Hepatocyte (in vitro differentiated cells): Measurements from ENCODE around the gene STXBP6. TPM values are rescaled to one million over a fixed set of nuclear protein-coding genes. Genes with fewer than 3 reads are reported as not detected.
A peak's percentile ranks its signal among the peaks of the same experiment; 100 is the strongest.

Experiments used
- DNase-seq: peaks from one replicate; pipeline ENCODE4 v3.0.0-alpha.2; 2016; ENCODE audit warnings: low spot score
- H2AFZ ChIP-seq: fragments of 200-600 bp; sonication (generic); 2 replicates; pipeline ENCODE4 v1.6.0; 2016; ENCODE audit warnings: antibody characterized with exemption, mild to moderate bottlenecking
- H3K27ac ChIP-seq: fragments of 200-600 bp; sonication (generic); 2 replicates; pipeline ENCODE4 v1.5.1; 2016; ENCODE audit warnings: mild to moderate bottlenecking
- H3K27me3 ChIP-seq: fragments of 200-600 bp; sonication (generic); 2 replicates; pipeline ENCODE4 v1.6.1; 2016
- H3K36me3 ChIP-seq: fragments of 200-600 bp; sonication (generic); replicated peaks from 2 replicates; pipeline ENCODE4 v1.5.1; 2016; ENCODE audit warnings: low read depth; ENCODE audit not compliant: insufficient read depth
- H3K4me1 ChIP-seq: fragments of 200-600 bp; sonication (generic); 2 replicates; pipeline ENCODE4 v1.5.1; 2016; ENCODE audit warnings: mild to moderate bottlenecking, moderate library complexity; ENCODE audit not compliant: insufficient read depth
- H3K4me2 ChIP-seq: fragments of 200-600 bp; sonication (generic); 2 replicates; pipeline ENCODE4 v1.6.0; 2016
- H3K4me3 ChIP-seq: fragments of 200-600 bp; sonication (generic); 2 replicates; pipeline ENCODE4 v1.5.1; 2016; ENCODE audit warnings: mild to moderate bottlenecking
- H3K79me2 ChIP-seq: fragments of 200-600 bp; sonication (generic); 2 replicates; pipeline ENCODE4 v1.6.0; 2017; ENCODE audit warnings: mild to moderate bottlenecking
- H3K9me2 ChIP-seq: fragments of 200-600 bp; sonication (generic); replicated peaks from 2 replicates; pipeline ENCODE4 v1.6.0; 2017; ENCODE audit warnings: mild to moderate bottlenecking; ENCODE audit not compliant: insufficient read depth
- H3K9me3 ChIP-seq: fragments of 200-600 bp; sonication (generic); 2 replicates; pipeline ENCODE4 v1.5.1; 2016; ENCODE audit warnings: low read depth, mild to moderate bottlenecking
- H4K20me1 ChIP-seq: fragments of 200-600 bp; sonication (generic); 2 replicates; pipeline ENCODE4 v1.6.0; 2016; ENCODE audit warnings: mild to moderate bottlenecking; ENCODE audit not compliant: insufficient read depth, poor library complexity, severe bottlenecking
- EZH2 ChIP-seq: fragments of 200-600 bp; sonication (generic); IDR thresholded peaks from 2 replicates; pipeline ENCODE4 v1.6.1; 2016; ENCODE audit warnings: antibody characterized with exemption, mild to moderate bottlenecking, borderline replicate concordance
- EZH2phosphoT487 ChIP-seq: fragments of 200-600 bp; sonication (generic); IDR thresholded peaks from one replicate; pipeline ENCODE4 v1.6.1; 2018; ENCODE audit warnings: antibody characterized with exemption, mild to moderate bottlenecking, low read depth, moderate library complexity; ENCODE audit not compliant: unreplicated experiment, severe bottlenecking
- WGBS: methylation state at CpG from one replicate; pipeline ENCODE4 v1.1.6; 2016; ENCODE audit warnings: low lambda C conversion rate; ENCODE audit errors: missing lambda C conversion rate; 5-methylcytosine and 5-hydroxymethylcytosine counted together
- polyA plus RNA-seq: library from polyadenylated mRNA; unstranded; fragments of >200 nt; fragmentation: Nextera tagmentation; extraction: Ambion mirVana; gene quantifications from 2 replicates; pipeline ENCODE4 v1.2.1, GENCODE V29; 2016
- total RNA-seq: library from RNA; depleted of rRNA; stranded (reverse); fragments of >200 nt; gene quantifications from 2 replicates; pipeline ENCODE4 v1.2.3, GENCODE V29; 2014
- TF ChIP-seq, protein P1 (sequence below): fragments of 200-600 bp; sonication (generic); IDR thresholded peaks from 2 replicates; pipeline ENCODE4 v1.5.1; 2016; ENCODE audit warnings: antibody characterized with exemption, mild to moderate bottlenecking; ENCODE audit not compliant: poor library complexity

STXBP6 gene
- total RNA-seq (34.1 and 48.8 TPM in 2 replicates), polyA plus RNA-seq (44.9 and 54.6 TPM in 2 replicates)

DNA sequence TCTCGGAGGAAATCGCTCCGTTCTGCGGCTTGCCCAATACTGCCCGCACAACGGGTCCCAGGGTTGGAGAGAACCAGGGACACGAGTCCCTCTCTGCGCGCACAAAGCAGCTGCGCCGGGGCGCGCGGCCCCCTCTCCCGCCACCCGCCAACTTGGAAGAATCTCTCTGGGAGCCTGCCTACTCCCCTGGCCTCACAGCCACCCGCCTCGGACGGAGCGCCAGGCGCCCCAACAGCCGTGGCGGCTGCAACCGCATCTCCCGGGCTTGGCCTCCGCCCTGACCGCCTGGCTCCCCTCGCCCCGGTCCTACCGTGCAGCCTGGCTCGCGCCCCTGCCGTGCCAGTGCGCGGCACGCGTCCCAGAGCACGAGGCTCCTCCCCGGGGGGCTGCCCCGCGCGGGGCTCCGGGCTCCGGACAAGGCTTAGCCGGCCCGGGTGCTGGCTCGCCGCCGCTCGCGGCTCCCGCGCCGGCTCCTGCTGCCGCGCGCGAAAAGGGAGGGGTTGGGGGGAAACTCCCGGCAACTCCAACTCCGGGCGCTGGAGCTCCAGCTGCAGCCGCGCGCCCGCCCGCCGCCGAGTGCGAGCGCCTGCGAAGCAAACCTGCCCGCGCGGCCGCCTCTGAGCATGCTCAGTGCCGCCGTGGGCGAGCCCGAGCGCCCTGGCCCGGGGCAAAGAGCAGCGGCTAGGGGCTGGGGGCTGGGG is at the start of gene STXBP6:
TSS of gene STXBP6 (minus strand) at position 580 of the 701 bp plus-strand sequence. CDS start 75,329 bp downstream, outside the sequence.
- Histone ChIP-seq H2AFZ (peak within 1 kb of the TSS; percentile 89), H3K36me3 (no peaks in the 10 kb centered on the region), H3K4me2 (peak within 1 kb of the TSS; percentile 99), H4K20me1 (no peaks in the 10 kb centered on the region), H3K27ac (peak within 1 kb of the TSS; percentile 83), H3K4me1 (peaks cover 15% of the 10 kb centered on the region), H3K27me3 (no peaks in the 10 kb centered on the region), H3K4me3 (peak within 1 kb of the TSS; percentile 95), H3K9me2 (no peaks in the 10 kb centered on the region), H3K9me3 (no peaks in the 10 kb centered on the region), H3K79me2 (peaks cover 40% of the 10 kb centered on the region)
- peak; percentile 91 for DNase-seq
- TF ChIP-seq, protein P1, sequence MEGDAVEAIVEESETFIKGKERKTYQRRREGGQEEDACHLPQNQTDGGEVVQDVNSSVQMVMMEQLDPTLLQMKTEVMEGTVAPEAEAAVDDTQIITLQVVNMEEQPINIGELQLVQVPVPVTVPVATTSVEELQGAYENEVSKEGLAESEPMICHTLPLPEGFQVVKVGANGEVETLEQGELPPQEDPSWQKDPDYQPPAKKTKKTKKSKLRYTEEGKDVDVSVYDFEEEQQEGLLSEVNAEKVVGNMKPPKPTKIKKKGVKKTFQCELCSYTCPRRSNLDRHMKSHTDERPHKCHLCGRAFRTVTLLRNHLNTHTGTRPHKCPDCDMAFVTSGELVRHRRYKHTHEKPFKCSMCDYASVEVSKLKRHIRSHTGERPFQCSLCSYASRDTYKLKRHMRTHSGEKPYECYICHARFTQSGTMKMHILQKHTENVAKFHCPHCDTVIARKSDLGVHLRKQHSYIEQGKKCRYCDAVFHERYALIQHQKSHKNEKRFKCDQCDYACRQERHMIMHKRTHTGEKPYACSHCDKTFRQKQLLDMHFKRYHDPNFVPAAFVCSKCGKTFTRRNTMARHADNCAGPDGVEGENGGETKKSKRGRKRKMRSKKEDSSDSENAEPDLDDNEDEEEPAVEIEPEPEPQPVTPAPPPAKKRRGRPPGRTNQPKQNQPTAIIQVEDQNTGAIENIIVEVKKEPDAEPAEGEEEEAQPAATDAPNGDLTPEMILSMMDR = no peak
- no peak for TF ChIP-seq EZH2
- TF ChIP-seq EZH2phosphoT487 = no peak
- 1% methylated on average over 68 of the region's 82 CpGs for WGBS

DNA sequence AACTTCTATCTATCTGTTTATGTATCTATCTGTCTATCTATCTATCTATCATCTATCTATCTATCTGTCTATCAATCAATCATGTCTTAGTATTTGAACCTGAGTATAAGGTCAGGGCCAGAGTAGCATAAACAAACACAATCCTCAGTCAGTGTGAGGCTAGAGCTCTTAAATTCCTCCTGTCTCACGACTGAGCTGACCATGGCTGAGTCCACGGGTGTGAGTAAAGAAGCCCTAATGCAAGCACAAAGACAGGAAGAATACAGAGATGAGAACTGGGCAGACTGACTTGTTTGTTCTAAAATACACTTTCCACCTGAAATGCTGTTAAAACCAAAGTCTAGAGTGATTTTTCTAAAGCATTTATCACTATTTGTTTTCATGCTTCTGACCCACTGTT is 47.2 kb upstream of the STXBP6 start:
- WGBS = 26% methylated on average over 2 of the region's 2 CpGs
- H4K20me1 ChIP-seq = no peaks in the 10 kb centered on the region
- no peaks in the 10 kb centered on the region for H3K9me3 ChIP-seq
- no peak overlapping the region for H3K4me3 ChIP-seq
- H3K36me3 ChIP-seq = no peaks in the 10 kb centered on the region
- H3K4me1 ChIP-seq = peaks cover 4% of the 10 kb centered on the region
- H3K4me2 ChIP-seq = no peak overlapping the region
- no peak overlapping the region for H2AFZ ChIP-seq
- H3K27me3 ChIP-seq = no peaks in the 10 kb centered on the region
- no peak for DNase-seq
- H3K27ac ChIP-seq = no peak overlapping the region
- no peaks in the 10 kb centered on the region for H3K9me2 ChIP-seq
- TF ChIP-seq EZH2phosphoT487 (no peak), EZH2 (no peak)
- TF ChIP-seq, protein P1 = no peak
- H3K79me2 ChIP-seq = no peaks in the 10 kb centered on the region

DNA sequence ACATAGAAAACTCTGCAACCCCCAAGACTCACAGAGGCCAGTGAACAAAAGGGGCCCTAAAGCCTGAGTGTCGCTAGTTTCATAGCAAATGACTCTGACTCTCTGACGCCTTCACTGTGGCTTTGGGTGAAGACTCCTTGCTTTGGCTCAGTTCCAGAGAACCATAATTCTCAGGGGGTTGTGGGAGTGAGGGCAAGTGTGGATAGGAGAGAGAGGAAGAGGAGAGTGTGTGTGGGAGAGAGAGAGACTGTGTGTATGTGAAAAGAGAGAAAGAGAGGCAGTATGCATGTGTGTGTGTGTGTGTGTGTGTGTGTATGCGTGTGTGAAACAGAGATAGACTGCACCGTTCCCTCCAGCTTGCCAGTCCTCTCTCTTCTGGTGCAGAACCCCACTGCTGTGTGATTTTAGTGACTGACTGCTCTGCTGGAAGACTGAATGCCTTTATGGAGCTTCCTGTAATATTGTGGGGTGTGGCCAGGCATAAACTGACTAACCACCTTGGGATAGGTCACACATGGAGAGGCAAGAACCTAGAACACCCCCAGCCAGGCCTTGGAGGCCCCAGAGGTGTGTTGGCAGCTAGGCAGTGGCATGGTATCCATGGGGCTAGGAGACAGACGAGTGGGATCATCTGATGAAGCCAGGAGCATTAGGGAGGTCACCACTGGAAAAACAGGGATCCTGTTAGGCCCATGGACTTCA is 45.9 kb upstream of the STXBP6 start:
- WGBS = 83% methylated on average over 5 of the region's 5 CpGs
- H4K20me1 ChIP-seq = no peaks in the 10 kb centered on the region
- no peaks in the 10 kb centered on the region for H3K36me3 ChIP-seq
- no peaks in the 10 kb centered on the region for H3K9me2 ChIP-seq
- H3K27me3 ChIP-seq = no peaks in the 10 kb centered on the region
- H3K27ac ChIP-seq = no peak overlapping the region
- TF ChIP-seq EZH2phosphoT487 (no peak), EZH2 (no peak)
- TF ChIP-seq, protein P1 = no peak
- H3K79me2 ChIP-seq = no peaks in the 10 kb centered on the region
- no peak for DNase-seq
- H2AFZ ChIP-seq = no peak overlapping the region
- no peak overlapping the region for H3K4me2 ChIP-seq
- peaks cover 8% of the 10 kb centered on the region for H3K4me1 ChIP-seq
- no peak overlapping the region for H3K4me3 ChIP-seq
- no peaks in the 10 kb centered on the region for H3K9me3 ChIP-seq
